GM21367 (cell line): Measurements from ENCODE around the gene KCNK10.
"Not testable (repeated sequence)": the region's sequence is repeated elsewhere in the genome, so short reads cannot be mapped to it uniquely, and the experiment has no call there.

Source experiments
- ATAC-seq: cut with Tn5 transposase; IDR thresholded peaks from one replicate; pipeline ENCODE4 v1.9.1; 2021; ENCODE audit not compliant: unreplicated experiment

Gene KCNK10

DNA sequence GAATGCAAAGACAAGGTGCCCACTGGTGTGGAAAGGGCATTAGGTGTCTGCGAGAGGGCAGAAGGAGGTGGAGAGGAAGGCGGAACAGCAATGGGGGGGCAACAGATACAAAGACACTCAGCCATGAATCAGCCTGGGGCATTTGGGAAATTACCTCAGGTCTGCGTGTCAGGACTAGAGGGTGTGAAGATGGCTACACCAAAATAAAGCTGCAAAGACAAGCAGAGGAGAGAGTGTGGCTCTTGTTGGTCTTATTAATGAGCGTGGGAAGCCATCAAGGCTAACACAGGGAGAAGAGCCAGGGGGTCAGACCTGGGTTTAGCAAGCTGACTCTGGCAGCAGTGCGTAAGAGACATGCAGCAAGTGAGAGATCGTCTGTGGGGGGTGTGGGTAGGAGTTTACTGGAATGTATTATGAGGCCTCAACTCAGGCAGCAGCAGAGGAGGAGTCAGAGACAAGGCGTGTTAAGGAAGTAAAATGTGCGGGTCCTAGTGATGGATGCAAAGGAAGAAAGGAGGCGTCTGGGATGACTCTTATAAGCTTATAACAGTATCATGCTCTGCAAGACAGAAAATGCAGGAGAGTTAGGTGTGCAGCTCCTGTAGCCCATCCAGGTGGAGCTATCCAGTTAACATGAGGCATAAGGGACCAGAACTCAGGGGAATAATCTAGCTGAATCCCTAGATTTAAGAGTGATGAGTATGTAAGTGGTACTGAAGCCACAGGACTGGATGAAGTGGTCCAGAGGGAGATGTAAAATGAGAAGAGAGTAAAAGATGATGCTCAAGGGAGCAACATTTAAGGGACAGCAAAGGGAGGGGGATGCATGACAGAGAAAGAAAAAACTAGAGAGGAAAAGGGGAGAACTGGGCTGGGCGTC lies 50.4 kb downstream of the KCNK10 start:
- no peak for ATAC-seq

DNA sequence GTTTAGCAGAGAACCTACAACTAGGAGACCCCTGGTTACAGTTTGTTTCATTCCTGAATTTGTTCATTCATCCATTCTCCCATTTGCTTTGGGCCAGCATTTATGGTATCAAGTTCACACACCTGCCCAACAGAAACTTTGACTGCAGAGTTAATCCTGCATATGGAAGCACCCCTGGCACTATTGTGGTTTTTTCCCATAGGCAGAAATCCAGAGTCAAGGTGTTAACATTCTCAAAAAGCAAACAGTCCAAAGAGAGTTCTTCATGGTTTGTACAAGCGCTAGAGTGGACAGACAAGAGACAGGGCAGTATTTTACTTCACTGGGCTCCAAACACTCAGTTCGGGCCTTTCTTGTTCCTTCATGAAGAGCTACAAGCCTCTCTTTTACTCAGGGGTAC lies 51.9 kb downstream of the KCNK10 start:
- no peak for ATAC-seq

DNA sequence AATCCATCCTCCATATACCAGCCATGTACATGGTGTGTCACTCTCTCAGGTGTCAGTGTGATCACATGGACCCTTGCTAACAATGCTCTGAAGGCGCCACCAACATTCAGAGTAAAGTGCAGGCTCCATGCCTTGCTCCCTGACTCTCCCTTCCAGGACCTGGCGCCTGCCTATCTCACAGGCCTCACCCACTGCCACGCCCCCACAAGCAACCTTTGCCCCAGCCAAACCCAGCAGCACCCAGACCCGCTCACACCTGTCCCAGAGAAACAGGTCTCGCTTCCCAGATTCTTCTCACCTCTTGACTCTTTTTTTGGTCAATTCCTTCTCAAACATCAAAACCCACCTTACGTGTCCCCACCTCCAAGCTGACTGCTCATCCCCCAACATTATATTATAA lies 52.3 kb downstream of the KCNK10 start:
- ATAC-seq = no peak

DNA sequence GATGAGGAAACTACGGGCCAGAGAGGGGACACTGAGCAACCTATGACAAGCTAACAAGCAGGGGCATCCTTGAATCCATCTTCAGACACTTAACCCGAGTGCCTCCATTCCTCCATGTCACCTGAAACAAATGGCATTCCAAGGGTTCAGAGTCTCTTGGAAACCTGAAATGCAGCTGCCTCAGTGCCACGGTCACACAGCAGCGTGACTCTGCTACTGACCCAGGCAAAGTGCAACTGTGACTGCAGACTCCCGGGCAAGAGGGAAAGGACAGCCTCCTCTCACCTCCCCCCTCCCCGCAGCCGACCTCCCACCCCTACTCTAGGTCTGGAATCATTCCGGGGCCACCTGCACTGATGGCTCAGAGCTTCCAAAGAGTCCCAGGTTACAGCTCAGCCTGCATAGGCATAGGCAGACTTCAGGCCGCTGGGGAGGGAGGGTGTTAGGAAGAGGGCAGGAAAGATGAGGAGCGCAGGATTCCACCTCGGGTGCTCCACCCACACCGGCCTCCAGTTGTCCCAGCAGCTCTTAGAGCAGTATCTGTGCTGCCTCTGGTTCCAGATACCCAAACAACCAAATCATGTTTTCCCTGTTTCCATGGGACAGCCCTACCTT lies 53.2 kb downstream of the KCNK10 start:
- no peak for ATAC-seq

DNA sequence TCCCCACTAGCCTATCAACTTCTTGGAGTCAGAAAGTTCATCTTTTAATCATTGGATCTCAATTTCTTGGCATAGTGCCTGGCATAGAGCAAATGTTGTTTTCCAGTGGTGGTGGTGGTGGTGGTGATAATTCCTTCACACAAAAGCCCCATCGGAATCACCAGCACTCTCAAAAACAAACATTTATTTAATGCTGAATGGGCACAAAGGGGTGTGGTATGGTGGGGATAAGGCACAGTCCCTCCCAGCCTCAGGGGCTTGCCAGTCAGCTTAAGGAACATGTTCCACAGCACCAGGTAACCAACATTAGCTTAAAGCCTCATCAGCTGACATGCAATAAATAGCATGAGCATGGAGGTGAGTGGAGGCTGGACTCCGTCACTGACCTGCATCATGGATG lies 56.6 kb downstream of the KCNK10 start:
- no peak for ATAC-seq

DNA sequence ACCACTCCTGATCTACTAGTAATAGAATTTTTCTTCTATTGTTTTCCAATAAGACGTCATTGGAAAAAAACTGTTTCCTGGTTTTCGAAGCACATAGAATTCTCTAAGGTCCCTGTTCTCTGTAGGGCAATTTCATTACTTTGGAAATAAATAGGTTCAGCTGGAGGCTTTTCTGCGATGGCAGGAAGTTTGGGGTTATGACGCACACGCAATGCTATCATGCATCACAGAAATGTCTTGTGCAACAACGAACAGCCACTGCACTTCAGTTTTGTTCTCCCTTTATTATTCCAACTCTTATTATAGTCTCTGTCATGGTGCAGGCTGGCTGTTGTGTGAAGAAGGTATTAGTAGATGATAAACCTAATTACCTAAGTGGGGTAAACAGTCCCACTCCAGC lies 59.0 kb downstream of the KCNK10 start:
- ATAC-seq = no peak

DNA sequence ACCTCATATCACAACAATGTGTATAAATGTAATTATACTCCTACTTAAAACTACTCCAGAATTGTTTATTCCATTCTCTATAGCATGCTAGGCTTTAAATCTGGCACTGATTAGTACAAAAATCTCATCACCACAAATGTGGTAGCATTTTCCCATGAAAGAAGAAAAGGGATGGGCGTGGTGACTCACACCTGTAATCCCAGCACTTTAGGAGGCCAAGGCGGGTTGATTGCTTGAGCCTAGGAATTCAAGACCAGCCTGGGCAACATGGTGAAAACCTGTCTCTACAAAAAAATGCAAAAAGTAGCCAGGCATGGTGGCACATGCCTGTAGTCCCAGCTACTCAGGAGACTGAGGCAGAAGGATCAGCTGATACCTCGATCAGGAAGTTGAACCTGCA lies 61.8 kb downstream of the KCNK10 start:
- ATAC-seq = not testable (repeated sequence)

DNA sequence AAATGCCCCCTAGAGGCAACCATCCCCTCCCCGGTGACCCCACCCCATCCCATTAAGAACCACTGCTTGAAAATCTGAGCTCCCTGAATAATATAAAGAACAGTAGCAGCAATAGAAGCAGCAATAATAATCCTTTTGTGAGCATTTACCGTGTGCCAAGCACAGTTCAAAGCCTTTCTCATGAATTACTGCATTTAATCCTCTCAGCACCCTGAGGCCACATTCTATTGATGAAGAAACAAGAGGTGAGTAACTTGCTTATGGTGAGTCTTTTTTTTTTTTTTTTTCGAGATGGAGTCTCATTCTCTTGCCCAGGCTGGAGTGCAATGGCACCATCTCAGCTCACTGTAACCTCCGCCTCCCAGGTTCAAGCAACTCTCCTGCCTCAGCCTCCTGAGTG lies 65.0 kb downstream of the KCNK10 start:
- no peak for ATAC-seq

DNA sequence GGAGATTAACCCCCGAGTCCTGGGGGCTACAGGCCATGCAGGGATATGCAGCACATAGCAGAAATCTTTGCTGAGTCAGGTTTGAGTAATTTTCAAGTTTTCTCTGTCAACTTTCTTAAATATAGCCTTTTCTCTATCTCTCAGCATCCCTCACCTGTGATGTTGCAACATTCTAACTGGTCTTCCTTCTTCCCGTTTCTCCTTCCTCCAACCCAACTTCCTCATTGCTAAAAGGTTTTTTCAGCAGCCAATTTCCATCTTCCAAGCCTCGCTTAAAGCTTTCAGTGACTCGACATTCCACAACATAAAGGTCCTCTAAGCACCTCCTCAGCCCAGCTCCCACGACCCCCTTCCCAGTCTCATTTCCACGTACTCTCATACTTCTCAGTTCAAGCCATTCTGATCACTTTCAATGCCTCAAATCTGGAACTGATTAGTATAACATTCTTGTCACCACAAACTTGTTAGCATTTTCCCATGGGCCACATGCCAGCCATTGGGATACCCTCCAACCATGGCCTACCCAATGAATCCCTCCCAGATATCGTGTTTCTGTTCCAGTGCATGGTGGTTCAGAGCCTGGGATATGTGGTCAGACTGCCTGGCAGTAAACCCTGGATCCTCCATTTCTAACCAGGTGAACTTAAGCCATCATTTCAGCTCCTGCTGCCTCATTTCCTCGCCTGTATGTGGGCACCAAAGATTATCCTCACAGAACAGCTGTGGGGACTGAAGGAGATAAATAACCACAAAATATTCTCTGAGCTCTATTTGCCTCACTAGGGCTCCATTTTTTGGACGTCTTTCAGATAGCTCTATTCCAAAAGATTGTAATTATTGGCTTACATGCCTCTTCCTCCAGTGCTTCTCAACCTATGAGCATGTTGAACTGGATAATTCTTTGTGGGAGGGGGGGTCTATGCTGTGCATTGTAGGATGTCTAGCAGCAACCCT lies 65.8 kb downstream of the KCNK10 start:
- ATAC-seq = no peak

DNA sequence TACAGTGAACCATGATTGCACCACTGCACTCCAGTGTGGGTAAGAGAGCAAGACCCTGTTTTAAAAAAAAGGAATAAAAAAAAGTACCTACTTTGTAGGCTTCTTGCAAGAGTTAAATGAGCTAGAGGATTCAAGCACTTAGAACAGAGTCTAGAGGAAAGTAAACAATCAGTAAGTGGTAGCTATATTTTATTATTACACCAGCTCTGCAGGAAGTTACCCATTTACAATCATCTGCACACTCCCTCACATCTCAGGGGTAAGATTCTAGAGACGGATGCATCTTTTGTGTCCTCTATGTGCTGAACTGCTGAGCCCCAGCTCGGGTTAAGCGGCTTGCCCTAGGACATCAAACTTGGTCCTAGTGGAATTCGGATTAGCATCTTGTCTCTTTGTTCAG lies 67.3 kb downstream of the KCNK10 start:
- no peak for ATAC-seq

DNA sequence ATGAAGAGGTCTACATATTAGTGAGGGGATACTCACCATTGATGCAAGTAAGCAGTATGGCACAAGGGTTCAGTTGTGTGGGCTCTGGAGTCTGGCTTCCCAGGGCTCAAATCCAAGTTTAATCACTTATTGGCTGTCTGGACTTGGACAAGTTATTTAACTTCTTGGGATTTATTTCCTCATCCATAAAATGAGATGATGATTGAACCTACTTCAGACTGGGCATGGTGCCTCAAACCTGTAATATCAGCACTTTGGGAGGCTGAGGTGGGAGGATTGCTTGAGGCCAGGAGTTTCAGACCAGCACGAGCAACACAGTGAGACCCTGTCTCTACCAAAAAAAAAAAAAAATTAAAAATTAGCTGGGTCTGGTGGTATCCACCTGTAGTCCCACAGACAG lies 67.9 kb downstream of the KCNK10 start:
- ATAC-seq = no peak

DNA sequence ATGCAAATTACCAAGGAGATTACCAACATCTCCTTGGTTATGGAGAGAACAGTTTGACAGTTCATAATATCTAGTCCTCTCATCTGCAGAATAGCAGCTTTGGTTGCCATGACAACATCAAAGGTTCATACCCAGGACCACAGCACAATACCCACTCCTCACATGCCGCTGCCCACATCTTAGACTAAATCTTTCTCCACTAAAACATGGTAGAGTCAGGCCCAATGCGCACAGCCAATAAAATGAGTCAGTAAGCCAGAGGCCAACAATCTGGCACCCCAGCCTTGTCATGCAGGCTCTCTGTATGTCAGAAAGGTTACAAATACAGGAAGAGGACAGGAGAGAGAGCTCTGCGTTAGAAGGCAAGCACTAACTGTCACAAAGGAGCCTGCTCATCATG lies 70.6 kb downstream of the KCNK10 start:
- no peak for ATAC-seq

DNA sequence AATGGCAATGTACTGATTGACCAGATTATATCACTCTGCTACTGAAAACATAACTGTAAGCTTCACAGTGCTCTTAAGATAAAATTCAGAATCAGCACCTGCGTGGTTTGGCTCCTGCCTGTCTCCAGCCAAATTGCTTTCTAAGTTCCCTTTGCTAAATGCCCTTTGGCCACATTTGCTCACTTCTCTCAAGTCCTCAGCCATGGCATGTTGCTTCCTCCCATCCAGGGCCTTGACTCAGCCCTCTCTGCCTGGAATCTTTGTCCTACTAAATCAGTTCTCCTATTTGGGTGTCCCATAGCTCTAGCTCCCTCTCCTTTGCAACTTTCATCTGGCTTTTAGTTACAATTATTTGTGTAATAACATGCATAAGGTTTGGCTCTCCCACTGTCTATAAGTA lies 71.4 kb downstream of the KCNK10 start:
- ATAC-seq = no peak

DNA sequence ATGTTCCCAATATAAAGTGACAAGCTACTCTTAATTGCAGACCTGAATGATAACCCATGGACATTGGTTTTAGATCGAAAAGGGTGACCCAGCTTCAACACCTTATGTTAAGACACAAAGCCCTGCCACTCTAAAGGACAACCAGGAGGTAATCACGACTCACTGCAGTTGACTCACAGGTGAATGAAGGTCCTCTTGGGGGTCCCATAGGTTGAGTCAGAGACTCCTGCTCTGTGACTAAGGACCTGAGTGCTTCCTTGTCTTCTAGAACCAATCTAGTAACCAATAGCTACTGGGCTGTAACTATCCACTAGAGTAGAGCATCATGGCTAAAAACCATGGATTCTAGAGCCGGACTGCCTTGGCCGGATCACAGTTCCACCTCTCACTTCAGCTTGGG lies 73.8 kb downstream of the KCNK10 start:
- ATAC-seq = no peak

DNA sequence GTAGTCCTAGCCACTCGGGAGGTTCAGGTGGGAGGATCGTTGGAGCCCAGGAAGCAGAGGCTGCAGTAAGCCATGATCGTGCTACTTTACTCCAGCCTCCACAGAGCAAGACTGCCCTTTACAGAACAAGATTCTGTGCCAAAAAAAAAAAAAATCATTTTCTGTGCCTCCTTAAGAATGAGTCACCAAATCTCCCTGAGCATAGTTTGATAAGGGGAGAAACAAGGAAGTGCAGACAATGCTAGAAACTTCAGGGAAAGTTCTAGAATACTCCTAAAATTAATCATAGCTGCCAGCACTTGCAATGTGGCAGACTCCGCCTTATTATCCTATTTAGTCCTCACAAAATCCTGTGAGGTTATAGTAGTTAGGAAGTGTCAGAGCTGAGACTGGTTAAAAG lies 74.5 kb downstream of the KCNK10 start:
- no peak for ATAC-seq

DNA sequence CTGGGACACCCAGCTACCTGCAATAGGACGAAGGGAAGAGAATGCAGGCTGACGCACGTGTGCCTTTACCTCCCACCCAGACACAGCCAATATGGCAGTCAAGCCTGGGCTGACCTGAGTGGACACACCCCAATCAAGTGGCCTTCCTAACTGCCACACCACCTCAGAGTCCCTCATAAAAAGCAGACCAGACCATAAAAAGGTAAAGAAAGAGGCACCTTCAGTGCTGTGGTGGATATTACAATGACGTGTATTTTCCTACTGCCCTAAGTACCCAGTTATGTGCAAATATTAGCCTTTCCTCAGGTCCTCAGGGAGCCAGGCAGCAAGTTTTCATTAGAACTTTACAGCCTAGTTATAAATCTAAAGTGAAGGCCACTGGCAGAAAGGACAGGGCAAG lies 75.8 kb downstream of the KCNK10 start:
- ATAC-seq = no peak

DNA sequence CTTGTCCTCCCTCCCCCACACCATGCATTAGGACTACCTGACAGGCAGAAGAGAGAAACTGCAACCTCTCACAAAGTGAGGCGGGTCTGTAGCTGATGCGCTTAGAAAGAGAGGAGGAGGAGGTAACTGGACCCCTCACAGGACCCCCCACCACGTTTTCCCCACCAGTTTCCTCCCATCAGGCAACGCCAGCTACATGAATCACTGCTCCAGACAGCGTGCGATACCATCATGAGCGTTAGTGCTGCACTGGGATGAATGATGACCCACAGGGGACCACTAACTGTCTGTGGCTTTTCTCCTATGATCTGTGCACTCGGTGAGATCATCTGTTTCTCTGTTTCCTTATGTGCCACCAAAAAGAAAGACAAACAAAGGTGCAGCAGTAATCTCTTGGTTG lies 77.7 kb downstream of the KCNK10 start:
- ATAC-seq = no peak

DNA sequence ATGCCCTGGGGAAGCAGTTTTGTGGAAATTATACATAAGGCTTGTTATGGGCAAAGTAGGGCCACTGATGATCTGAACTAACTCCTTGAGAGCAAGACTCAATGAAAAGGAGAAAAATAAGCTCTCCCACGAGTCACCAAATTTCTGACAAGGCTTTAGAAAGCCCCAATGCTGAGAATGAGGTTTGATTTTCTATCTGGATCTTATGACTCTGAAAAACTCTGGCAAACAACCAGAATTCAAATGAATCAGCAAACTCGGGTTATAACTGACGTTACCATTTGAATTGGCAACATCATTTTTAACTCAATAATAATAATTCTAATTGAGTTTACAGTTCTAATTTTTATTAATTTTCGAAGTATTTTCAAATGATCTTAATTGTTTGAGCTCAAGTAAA lies 79.1 kb downstream of the KCNK10 start:
- ATAC-seq = no peak

DNA sequence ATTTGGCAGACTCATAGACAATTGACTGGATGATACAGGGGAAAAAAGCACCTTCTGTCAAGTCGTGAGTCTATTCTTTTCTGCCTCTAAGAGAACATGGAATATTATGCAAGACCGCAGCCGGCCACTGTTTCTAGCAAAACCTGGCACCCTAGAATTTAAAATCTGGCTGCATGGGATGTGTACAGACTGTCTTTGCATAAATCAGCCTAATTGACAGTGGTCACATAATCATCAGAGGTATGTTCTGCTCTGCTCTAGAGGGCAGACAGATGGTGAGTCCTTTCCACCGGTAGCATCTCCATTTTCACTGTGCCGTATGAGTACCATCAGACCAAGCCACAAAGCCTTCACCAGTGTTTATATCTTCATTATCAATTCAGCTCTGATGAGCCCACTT lies 80.6 kb downstream of the KCNK10 start:
- ATAC-seq = no peak

DNA sequence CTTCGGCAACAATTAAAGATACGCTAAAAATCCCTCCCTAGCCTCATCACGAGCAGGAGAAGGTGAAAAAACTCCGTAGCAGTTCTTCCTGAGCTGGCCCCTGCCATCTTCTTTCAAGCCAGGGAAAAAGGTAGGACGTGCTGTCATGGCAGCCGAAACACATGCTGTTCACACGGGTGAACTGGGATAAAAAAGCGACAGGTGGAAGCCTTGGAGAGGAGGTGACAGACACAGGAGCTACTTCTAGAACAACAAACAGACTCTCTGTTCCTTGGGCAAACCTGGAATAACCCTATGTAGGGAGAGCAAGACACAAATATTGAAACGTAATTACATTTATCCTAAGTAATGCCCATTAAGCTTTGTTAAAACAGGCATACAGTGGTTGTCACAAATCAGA lies 81.3 kb downstream of the KCNK10 start:
- ATAC-seq = no peak

DNA sequence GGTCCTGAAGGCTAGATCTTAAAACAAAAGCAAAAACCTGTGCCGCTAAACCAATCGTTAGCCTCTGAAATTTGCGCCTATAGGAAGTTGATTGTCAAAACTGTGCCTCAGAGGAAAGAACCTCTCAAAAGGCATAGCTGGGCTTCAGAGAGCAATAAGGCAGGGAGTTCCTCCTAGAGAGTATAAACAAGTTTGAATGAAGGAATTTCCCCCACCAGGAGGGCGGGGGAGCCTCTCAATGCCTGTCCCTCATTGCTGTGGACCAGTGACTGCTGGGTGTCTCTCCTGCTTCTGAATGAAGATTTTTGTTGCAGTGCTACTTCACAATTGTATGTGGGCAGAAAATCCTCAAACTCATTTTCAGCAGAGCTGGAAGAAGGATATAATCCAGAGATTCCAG lies 88.6 kb downstream of the KCNK10 start:
- no peak for ATAC-seq

DNA sequence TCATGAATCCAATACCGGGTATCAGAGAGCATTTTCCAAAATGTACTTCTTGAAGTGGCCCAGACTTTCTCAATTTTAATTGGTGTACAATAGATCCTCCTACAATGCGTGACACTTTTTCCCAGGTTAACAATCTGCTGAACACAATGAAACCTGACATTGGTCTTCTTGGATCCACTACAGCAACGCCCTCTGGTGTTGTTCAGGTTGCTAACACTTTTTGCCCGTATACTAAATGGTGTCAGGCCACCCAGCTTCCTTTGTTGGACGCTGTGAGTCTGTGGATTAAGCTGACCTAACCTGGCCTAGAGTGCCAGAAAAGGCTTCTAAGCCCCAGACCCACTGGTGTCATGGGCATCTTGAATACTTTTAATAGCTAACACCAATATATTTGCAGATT lies 89.2 kb downstream of the KCNK10 start:
- no peak for ATAC-seq
